Endothelial cell of umbilical vein (primary cell): ENCODE data around the gene BLOC1S3.

Experiments used
- CTCF ChIP-seq, 2 donors: IDR thresholded peaks; 1 replicate in 1 of 2; 2 replicates in 1 of 2; pipeline ENCODE4 v1.5.1; 2011; ENCODE audit warnings: low read length in 2 of 2, mild to moderate bottlenecking in 2 of 2, moderate library complexity in 2 of 2, control low read depth in 1 of 2, inconsistent platforms in 1 of 2, low read depth in 1 of 2; ENCODE audit not compliant: insufficient read depth in 1 of 2; ENCODE audit errors: extremely low read depth in 1 of 2
- EZH2 ChIP-seq: IDR thresholded peaks from 2 replicates; pipeline ENCODE4 v1.6.1; 2012; ENCODE audit warnings: borderline replicate concordance, low read depth, mild to moderate bottlenecking, moderate library complexity, low read length, inconsistent platforms; ENCODE audit not compliant: severe bottlenecking
- JUN ChIP-seq: IDR thresholded peaks from 2 replicates; pipeline ENCODE4 v1.6.1; 2011; ENCODE audit warnings: borderline replicate concordance, low read depth; ENCODE audit not compliant: insufficient read length, insufficient read depth
- MAX ChIP-seq: IDR thresholded peaks from 2 replicates; pipeline ENCODE4 v1.6.1; 2011; ENCODE audit not compliant: insufficient read depth, insufficient read length
- POLR2A ChIP-seq: IDR thresholded peaks from 2 replicates; pipeline ENCODE4 v1.6.1; 2012; ENCODE audit warnings: low read depth, mild to moderate bottlenecking, control low read depth, low read length

DNA sequence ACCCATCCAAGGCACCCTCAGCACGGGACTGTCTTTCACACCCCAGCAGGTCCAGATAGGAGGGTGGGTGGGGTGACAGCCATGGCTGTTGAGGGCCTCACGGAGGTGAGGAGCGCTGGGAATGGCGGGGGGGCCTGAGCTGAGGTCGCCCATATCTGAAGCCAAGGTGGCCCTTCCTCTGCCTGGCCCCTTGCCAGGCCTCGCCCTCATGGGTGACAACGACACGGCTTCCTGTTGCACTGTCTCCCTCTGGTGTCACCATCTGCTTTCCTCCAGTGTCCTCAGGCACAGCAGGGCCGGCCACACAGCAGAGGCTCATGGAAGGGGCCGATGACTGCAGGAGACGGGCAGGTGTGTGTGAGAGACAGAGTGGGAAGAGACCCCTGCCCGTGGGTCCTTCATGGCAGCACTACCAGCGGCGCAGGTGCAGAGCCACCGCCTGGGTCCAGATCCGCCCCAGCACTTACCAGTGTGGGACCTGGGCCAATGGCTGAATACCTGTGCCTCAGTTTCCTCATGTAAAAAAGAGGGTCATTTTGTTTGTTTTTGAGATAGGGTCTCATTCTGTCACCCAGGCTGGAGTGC lies 9.7 kb upstream of the BLOC1S3 start:
- TF ChIP-seq POLR2A (no peak), MAX (no peak), JUN (no peak), CTCF (IDR thresholded peaks at IDR 0.05; ENCODE audit: extremely low read depth in 1 of 2, insufficient read depth in 1 of 2, low read depth in 1 of 2, low read length in 2 of 2) (no peak), EZH2 (no peak)
